GM18508 (cell line): ENCODE data around the gene SCAF4.
"Not testable (repeated sequence)": the region's sequence is repeated elsewhere in the genome, so short reads cannot be mapped to it uniquely, and the experiment has no call there.

Source experiments
- ATAC-seq: cut with Tn5 transposase; IDR thresholded peaks from one replicate; pipeline ENCODE4 v1.9.1; 2021; ENCODE audit warnings: moderate number of reproducible peaks; ENCODE audit not compliant: insufficient read depth, unreplicated experiment

Gene SCAF4

DNA sequence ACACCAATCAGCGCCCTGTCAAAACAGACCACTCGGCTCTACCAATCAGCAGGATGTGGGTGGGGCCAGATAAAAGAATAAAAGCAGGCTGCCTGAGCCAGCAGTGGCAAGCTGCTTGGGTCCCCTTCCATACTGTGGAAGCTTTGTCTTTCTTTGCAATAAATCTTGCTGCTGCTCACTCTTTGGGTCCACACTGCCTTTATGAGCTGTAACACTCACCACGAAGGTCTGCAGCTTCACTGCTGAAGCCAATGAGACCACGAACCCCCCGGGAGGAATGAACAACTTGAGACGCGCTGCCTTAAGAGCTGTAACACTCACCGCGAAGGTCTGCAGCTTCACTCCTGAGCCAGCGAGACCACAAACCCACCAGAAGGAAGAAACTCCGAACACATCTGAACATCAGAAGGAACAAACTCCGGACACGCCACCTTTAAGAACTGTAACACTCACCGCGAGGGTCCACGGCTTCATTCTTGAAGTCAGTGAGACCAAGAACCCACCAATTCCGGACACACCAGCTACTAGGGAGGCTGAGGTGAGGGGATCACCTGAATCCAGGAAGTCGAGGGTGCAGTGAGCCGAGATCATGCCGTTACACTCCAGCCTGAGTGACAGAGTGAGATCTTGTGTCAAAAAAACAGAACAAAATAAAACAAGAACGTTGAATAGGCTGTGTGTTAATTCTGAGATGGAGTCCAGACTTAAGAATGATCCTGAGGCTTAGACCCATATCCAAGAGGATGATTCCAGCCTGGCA is 76.9 kb downstream of the SCAF4 start:
- ATAC-seq, result not testable (repeated sequence)

DNA sequence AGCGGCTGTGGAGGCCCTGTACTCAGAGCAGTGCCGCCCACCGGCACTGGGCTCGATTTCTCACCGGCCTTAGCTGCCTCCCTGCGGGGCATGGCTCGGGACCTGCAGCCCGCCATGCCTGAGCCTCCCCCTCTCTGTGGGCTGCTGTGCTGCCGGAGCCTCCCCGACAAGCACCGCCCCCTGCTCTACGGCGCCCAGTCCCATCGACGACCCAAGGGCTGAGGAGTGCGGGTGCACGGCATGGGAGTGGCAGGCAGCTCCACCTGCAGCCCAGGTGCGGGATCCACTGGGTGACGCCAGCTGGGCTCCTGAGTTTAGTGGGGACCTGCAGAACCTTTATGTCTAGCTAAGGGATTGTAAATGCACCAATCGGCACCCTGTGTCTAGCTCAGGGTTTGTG is 77.6 kb downstream of the SCAF4 start:
- ATAC-seq, result no peak

DNA sequence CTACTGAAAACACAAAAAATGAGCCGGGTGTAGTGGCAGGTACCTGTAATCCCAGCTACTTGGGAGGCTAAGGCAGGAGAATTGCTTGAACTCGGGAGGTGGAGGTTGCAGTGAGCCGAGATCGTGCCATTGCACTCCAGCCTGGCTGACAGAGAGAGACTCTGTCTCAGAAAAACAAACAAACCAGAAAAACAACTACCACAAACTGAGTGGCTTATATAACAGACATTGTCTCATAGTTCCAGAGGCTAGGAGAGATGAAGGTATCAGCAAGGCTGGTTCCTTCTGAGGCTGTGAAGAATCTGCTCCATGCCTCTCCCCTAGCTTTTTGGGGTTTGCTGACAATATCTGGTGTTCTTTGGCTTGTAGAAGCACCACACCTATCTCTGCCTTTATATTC is 80.4 kb downstream of the SCAF4 start:
- not testable (repeated sequence) for ATAC-seq

DNA sequence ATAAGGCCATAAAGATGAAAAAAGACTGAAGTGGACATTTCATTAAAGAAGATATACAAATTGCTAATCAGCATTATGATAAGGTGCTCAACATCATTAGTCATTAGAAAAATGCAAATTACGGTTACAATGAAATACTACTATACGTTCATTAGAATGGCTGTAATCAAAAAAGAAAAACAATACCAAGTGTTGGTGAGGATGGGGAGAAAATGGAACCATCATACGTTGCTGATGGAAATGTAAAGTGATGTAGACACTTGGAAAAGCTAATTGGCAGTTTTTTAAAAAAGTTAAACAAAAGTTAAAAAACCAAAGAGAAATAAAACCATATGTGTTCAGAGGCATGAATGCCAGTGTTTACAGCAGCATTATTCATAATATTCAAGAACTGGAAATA is 81.0 kb downstream of the SCAF4 start:
- ATAC-seq, result no peak

DNA sequence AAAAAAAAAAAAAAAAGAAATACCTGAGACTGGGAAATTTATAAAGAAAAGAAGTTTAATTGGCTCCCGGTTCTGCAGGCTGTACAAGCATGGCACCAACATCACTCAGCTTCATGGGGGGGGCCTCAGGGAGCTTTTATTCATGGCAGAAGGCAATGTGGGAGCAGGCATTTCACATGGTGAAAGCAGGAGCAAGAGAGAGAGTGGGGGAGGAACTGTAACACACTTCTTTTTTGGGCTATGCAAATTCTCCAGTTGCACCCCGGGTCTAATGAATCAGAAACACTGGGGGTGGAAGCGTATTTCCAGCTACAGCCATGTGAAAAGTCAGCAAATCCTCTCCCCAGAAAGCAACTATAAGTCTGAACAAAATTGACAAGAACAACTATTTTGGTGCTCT is 84.3 kb downstream of the SCAF4 start:
- ATAC-seq, result no peak

DNA sequence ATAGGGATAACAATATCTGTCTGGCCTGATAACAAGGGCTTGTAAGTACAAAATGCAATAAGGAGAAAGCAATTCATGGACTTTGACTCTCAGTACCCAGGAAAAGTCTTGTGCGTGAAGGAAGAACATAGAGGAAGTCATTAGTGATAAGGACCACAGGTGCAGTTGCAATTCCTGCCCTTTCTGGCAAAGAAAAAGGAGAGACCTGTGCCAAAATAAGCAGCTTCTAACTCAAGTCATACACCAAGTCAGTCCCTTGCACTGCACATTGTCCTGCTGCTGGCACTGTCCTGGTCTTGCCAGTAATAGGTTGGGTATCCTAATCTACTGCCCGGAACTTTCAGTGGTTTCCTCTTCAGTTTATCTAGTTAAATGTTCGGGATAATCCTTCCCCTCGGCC is 87.3 kb downstream of the SCAF4 start:
- no peak for ATAC-seq

DNA sequence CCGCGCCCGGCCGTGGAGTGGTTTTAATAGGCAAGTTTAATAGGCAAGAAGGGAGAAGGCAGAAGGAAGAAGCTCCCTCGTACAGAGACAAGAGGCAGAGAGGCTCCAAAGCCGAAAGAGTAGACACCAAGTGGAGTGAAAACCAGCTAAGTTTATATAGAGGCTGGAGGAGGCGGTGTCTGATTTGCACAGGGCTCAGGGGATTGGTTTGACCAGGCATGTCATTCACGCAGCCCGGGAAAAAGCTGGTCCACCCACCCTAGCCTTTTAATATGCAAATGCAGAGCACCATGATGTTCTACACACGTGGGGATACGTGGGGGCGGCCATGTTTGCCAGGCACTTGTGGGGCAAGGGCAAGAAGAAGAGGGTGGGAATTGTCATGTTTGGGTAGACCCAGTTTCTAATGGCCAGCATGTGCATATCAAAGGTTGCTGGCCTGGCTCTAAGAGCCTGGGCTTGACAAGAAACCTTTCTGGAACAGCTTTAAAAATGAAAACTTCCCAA is 90.4 kb downstream of the SCAF4 start:
- no peak for ATAC-seq

DNA sequence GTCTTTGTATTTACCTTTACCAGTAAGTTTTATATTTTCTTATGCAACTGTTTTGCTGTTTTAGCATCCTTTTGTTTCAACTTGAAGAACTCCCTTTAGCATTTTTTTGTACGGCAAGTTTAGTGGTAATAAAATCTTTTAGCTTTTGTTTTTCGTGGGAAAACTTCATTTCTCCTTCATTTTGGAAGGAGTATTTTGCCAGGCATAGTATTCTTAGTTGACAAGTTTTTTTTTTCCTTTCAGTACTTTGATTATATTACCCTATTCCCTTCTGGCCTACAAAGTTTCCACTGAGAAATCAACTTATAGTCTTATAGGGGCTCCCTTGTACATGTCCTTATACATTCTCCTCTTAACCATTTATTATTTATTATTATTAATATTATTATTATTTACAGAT is 95.0 kb downstream of the SCAF4 start:
- no peak for ATAC-seq

DNA sequence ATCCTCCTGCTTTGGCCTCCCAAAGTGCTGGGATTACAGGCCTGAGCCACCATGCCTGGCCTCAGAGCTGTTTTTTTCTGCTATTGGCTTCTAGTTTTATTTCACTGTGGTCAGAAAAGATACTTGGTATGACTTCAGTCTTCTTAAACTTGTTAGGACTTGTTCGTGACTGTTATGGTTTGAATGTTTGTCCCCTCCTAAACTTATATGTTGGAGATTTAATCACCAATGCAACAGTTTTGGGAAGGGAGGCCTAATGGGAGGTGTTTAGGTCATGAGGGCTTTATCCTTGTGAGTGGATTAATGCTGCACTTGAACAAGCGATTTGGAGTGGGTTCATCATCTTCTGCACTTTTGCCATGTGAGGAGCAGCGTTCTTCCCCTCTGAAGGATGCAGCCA is 96.9 kb downstream of the SCAF4 start:
- no peak for ATAC-seq

DNA sequence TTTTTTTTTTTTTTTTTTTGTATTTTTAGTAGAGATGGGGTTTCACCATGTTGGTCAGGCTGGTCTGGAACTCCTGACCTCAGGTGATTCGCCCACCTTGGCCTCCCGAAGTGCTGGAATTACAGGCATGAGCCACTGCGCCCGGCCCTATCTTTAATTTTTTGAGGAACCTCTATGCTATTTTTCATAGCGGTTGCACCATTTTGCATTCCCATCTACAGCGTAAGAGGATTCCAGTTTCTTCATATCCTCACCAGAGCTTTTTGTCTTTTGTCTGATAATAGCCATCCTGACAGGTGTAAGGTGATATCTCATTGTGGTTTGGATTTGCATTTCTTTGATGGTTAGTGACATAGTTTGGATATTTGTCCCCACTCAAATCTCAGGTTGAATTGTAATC is 100.0 kb downstream of the SCAF4 start:
- ATAC-seq, result not testable (repeated sequence)

DNA sequence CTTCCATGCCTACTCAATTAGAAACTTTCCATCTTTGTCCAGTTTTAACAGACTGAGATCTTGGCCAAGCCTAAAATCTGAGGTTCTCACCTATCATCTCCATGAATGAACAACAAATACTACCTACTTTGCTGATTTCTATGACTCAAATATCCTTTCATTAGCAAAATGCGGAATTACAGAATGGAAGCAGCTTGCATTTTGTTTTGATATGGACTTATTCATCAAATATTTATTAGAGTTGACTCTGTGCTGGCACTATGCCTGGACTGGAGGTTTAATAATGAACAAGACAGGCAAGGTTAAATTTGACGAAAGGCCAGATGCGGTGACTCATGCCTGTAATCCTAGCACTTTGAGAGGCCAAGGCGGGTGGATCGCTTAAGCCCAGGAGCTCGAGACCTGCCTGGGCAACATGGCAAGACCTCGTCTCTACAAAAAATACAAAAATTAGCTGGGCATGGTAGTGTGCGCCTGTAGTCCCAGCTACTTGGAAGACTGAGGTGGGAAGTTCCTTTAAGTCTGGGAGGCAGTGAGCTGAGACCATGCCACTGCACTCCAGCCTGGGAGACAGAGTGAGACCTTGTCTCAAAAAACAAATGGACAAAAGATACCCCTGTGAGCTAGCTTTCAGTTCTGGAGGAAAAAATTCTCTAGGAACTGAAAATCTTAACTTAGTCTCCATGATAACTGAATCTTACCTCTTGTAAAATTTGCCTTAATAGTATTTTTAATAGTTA is 101.8 kb downstream of the SCAF4 start:
- no peak for ATAC-seq

DNA sequence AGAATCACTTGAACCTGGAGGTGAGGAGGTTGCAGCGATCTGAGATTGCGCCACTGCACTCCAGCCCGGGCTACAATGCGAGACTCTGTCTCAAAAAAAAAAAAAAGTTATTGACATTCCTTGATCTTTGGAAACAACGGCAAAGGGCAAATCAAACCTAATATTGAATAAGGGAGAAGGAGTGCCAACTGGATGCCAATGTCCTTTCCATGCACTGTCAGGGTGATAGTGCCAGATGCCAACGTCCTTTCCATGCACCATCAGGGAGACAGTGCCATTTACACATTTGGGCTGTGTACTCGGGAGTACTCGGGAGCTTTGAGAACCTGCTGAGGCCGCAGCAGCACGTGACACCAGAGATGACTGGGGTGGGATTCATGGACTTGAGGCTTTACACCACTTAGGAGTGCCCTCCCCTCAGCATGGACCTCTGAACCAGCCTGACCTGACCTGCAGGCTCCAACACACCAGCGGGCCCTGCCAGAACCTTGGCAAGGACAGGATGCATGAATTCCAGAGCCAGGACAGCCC is 106.9 kb downstream of the SCAF4 start:
- ATAC-seq, result no peak

DNA sequence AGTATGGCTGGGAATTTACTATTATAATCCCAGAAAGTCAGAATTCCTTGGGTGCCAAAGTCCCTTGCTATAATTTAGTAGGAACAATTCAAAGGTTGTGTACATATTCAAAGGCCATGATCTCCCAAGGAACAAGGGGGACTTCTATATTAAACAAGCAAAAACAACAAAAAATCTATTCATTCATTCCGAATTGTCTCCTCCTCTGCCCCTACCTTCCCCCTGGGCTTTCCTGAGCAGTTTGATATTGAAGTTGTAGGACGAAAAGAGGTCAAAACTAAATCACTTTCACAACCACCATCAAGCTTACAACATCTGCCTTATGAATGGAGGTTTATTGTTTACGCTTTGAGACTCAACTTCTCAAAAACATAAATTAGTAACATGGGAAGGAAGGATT is 107.7 kb downstream of the SCAF4 start:
- no peak for ATAC-seq

DNA sequence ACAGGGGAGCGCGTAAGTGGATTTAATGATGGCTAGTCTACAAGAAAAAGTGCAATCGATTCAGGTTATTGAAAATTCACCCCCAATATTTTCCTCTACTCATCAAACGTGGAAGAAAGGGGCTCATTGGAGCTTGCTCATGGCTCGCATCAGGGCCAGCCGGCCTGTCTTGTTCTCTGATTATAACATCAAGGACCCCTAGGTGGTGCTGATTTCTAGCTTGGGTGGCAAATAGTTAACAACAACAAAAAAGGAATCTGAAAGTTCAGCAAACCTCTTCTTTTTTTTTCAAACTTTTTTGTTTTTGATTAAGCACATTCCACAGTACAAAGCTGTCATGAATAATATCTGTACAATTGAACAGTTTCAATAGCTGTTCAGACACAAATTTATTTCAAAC is 108.3 kb downstream of the SCAF4 start:
- ATAC-seq, result no peak

DNA sequence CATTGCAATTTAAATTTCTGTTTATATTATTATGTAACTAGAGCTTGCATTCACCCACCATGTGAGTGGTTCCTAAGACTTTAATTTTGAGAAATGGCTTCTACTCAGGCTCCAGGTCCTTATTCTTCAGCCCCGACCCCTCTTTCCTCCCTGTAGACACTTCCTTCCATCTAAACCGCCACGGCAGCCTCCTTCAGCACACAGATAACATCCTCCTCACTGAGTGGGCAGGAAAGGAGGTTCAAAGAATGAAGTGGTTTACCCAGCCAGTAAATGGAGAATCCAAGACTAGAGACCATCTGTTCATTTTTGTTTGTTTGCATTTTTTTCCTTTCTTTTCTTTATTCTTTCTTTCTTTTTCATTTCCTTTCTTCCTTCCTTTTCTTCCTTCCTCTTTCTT is 109.5 kb downstream of the SCAF4 start:
- ATAC-seq, result no peak
